Parathyroid adenoma (tissue), 2 donors: ENCODE results near the gene LTB4R2.

ENCODE experiments used
- H2AFZ ChIP-seq: fragments of 300-600 bp; sonication (generic); one replicate; pipeline ENCODE4 v1.7.0; 2017; ENCODE audit warnings: antibody characterized with exemption, mild to moderate bottlenecking
- H3K27ac ChIP-seq: fragments of 300-600 bp; sonication (generic); one replicate; pipeline ENCODE4 v1.7.0; 2017
- H3K27me3 ChIP-seq: fragments of 300-600 bp; sonication (generic); one replicate; pipeline ENCODE4 v1.7.0; 2017; ENCODE audit warnings: low read length; ENCODE audit not compliant: control insufficient read depth, insufficient read depth
- H3K36me3 ChIP-seq: fragments of 300-600 bp; sonication (generic); one replicate; pipeline ENCODE4 v1.7.0; 2017; ENCODE audit warnings: low read length; ENCODE audit not compliant: control insufficient read depth, insufficient read depth
- H3K4me1 ChIP-seq: fragments of 300-600 bp; sonication (generic); one replicate; pipeline ENCODE4 v1.7.0; 2017; ENCODE audit warnings: control low read depth
- H3K4me2 ChIP-seq: fragments of 300-600 bp; sonication (generic); one replicate; pipeline ENCODE4 v1.7.0; 2017; ENCODE audit warnings: low read length
- H3K4me3 ChIP-seq: fragments of 300-600 bp; sonication (generic); one replicate; pipeline ENCODE4 v1.7.0; 2017; ENCODE audit warnings: low read depth, low read length
- H3K79me2 ChIP-seq: fragments of 300-600 bp; sonication (generic); one replicate; pipeline ENCODE4 v1.7.0; 2017; ENCODE audit warnings: control low read depth
- H3K9ac ChIP-seq: fragments of 300-600 bp; sonication (generic); one replicate; pipeline ENCODE4 v1.7.0; 2017; ENCODE audit warnings: mild to moderate bottlenecking
- H3K9me3 ChIP-seq: fragments of 300-600 bp; sonication (generic); one replicate; pipeline ENCODE4 v1.7.0; 2017; ENCODE audit warnings: low read length; ENCODE audit not compliant: control insufficient read depth
- CTCF ChIP-seq: fragments of 300-600 bp; sonication (generic); IDR thresholded peaks from one replicate; pipeline ENCODE4 v1.7.0; 2017; ENCODE audit warnings: antibody characterized with exemption, mild to moderate bottlenecking
- donor health status: primary hyperparathyroidism.

The LTB4R2 gene

GRCh38 chr14:24331731-24332267 is 21.9 kb downstream of the LTB4R2 start:
- H3K79me2 ChIP-seq, result no peaks in the 10 kb centered on the region

DNA sequence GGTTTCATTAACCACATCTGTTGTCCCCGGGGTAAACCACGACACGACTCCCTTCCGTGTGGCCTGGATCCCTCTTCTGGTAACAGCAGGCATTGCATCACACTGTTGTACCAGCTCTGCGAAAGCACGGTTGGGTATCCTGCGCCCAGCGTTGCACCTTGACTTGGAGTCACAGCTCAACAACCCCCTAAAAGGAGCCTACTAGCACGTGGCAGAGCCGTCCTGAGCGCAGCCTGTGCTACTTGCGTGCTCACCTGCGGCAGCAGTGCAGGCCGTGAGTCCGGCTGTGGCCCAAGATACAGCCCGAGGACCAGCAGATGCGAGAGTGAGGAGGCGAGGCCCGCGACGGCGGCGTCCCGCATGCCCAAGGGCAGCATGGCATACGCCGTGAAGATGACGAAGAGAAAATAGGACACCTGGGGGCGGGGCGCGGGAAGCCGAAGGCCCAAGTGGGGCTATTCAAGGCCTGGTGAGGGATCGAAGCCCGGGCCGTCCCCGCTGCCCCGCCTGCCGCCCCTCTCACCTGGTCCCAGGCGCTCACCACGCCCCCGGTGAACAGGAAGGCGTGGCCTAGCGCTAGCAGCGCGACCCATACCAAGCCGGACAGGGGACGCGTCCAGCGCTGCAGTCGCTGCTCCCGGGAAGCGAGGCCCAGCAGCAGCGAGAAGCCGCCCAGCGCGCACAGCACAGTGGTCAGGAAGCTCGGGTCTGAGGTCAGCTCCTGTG is 22.5 kb downstream of the LTB4R2 start:
- no peaks in the 10 kb centered on the region for H3K27me3 ChIP-seq
- no peak overlapping the region for H3K27ac ChIP-seq
- no peaks in the 10 kb centered on the region for H3K36me3 ChIP-seq
- no peaks in the 10 kb centered on the region for H3K79me2 ChIP-seq
- H3K9ac ChIP-seq, result no peak overlapping the region
- H3K4me3 ChIP-seq, result peak overlapping the region; percentile 38
- TF ChIP-seq CTCF, result peak; percentile 69
- peaks cover 8% of the 10 kb centered on the region for H3K4me1 ChIP-seq
- H3K4me2 ChIP-seq, result peak overlapping the region; percentile 56
- H3K9me3 ChIP-seq, result no peaks in the 10 kb centered on the region
- H2AFZ ChIP-seq, result peak overlapping the region; percentile 64

More at GRCh38 chr14:24331731-24332267, 21.9 kb downstream of the LTB4R2 start:
- no peak overlapping the region for H2AFZ ChIP-seq
- H3K9ac ChIP-seq, result no peak overlapping the region
- no peak overlapping the region for H3K27ac ChIP-seq
- no peak overlapping the region for H3K4me2 ChIP-seq
- no peaks in the 10 kb centered on the region for H3K27me3 ChIP-seq
- H3K9me3 ChIP-seq, result no peaks in the 10 kb centered on the region
- peaks cover 8% of the 10 kb centered on the region for H3K4me1 ChIP-seq
- TF ChIP-seq CTCF, result no peak
- H3K36me3 ChIP-seq, result no peaks in the 10 kb centered on the region
- H3K4me3 ChIP-seq, result no peak overlapping the region

GRCh38 chr14:24334431-24335291 is 24.7 kb downstream of the LTB4R2 start, which contains the start of gene ADCY4:
Gene ADCY4 (minus strand): TSS chr14:24335071. CDS start chr14:24334652, 419 bp downstream.
- Histone ChIP-seq H3K27ac (peak within 1 kb of the TSS; percentile 68), H3K4me3 (peak within 1 kb of the TSS; percentile 46), H3K4me2 (peak within 1 kb of the TSS; percentile 63), H3K36me3 (no peaks in the 10 kb centered on the region), H3K9ac (no peak within 1 kb of the TSS), H3K79me2 (no peaks in the 10 kb centered on the region), H3K27me3 (no peaks in the 10 kb centered on the region), H2AFZ (no peak within 1 kb of the TSS), H3K9me3 (no peaks in the 10 kb centered on the region), H3K4me1 (peaks cover 8% of the 10 kb centered on the region)
- TF ChIP-seq CTCF, result no peak

GRCh38 chr14:24335461-24336171 is 25.7 kb downstream of the LTB4R2 start:
- H3K27ac ChIP-seq, result peak overlapping the region; percentile 68
- TF ChIP-seq CTCF, result no peak
- no peaks in the 10 kb centered on the region for H3K36me3 ChIP-seq
- H3K9me3 ChIP-seq, result no peaks in the 10 kb centered on the region
- no peaks in the 10 kb centered on the region for H3K79me2 ChIP-seq
- H2AFZ ChIP-seq, result no peak overlapping the region
- no peak overlapping the region for H3K4me3 ChIP-seq
- no peak overlapping the region for H3K4me2 ChIP-seq
- H3K27me3 ChIP-seq, result no peaks in the 10 kb centered on the region
- H3K4me1 ChIP-seq, result peaks cover 8% of the 10 kb centered on the region
- H3K9ac ChIP-seq, result no peak overlapping the region
